Activated B cell treated with CpG ODN at 0.5 μM for 24 hours (primary cell): ENCODE data around the gene WEE2. TPM values are rescaled to one million over a fixed set of nuclear protein-coding genes. Genes with fewer than 3 reads are reported as not detected.

Source experiments
- ATAC-seq: fragments of 200-7000 bp; cut with Tn5 transposase; one replicate; pipeline ENCODE4 v1.10.0; 2021; ENCODE audit warnings: low read depth, mild to moderate bottlenecking, moderate library complexity
- CTCF ChIA-PET: fragments of 350-600 bp; sonication (Branson Sonifier 250); formaldehyde crosslinking; loops from one replicate; lab custom pipeline; 2021; ENCODE audit warnings: antibody characterized with exemption; lab: Charles Lee
- POLR2A ChIA-PET: fragments of 350-600 bp; sonication (Branson Sonifier 250); formaldehyde crosslinking; loops from one replicate; lab custom pipeline; 2021; ENCODE audit warnings: antibody characterized with exemption; lab: Charles Lee
- DNase-seq: peaks from one replicate; pipeline ENCODE4 v3.0.0; 2022
- H3K27ac Mint-ChIP-seq: one replicate; pipeline ENCODE4 v1.8.0; 2020; ENCODE audit warnings: mixed read lengths
- H3K27me3 Mint-ChIP-seq: one replicate; pipeline ENCODE4 v1.8.0; 2021; ENCODE audit warnings: mixed read lengths
- H3K36me3 Mint-ChIP-seq: one replicate; pipeline ENCODE4 v1.8.0; 2021; ENCODE audit warnings: low read depth, mixed read lengths
- H3K4me1 Mint-ChIP-seq: one replicate; pipeline ENCODE4 v1.8.0; 2021; ENCODE audit warnings: mixed read lengths
- H3K4me3 Mint-ChIP-seq: one replicate; pipeline ENCODE4 v1.8.0; 2020; ENCODE audit warnings: mild to moderate bottlenecking, mixed read lengths
- H3K9me3 Mint-ChIP-seq: one replicate; pipeline ENCODE4 v1.8.0; 2020; ENCODE audit warnings: mixed read lengths
- intact Hi-C: fragments of 100-400 bp; cut with micrococcal nuclease; formaldehyde crosslinking; loops from one replicate; pipeline ENCODE4 v1.15.1; 2024
- total RNA-seq: library from RNA; stranded (reverse); gene quantifications from 2 replicates; pipeline ENCODE4 v1.2.3, GENCODE V29; 2022
- TF ChIP-seq, protein P1 (sequence below): fragments of 200-600 bp; IDR thresholded peaks from one replicate; pipeline ENCODE4 v1.8.0; 2022; ENCODE audit warnings: antibody characterized with exemption, mild to moderate bottlenecking

Gene WEE2
- total RNA-seq, 1 donor from 2014 or later = not detected

- Mint-ChIP-seq H3K27ac (no peak overlapping the region), H3K4me1 (peaks cover 16% of the 10 kb centered on the region), H3K4me3 (no peak overlapping the region), H3K27me3 (no peaks in the 10 kb centered on the region), H3K36me3 (peaks cover 55% of the 10 kb centered on the region), H3K9me3 (no peaks in the 10 kb centered on the region)
- intact Hi-C loops = no loop called here
- no peak for ATAC-seq
- DNase-seq = no peak
- ChIA-PET CTCF (no interaction called here), POLR2A (no interaction called here)
- TF ChIP-seq, protein P1, sequence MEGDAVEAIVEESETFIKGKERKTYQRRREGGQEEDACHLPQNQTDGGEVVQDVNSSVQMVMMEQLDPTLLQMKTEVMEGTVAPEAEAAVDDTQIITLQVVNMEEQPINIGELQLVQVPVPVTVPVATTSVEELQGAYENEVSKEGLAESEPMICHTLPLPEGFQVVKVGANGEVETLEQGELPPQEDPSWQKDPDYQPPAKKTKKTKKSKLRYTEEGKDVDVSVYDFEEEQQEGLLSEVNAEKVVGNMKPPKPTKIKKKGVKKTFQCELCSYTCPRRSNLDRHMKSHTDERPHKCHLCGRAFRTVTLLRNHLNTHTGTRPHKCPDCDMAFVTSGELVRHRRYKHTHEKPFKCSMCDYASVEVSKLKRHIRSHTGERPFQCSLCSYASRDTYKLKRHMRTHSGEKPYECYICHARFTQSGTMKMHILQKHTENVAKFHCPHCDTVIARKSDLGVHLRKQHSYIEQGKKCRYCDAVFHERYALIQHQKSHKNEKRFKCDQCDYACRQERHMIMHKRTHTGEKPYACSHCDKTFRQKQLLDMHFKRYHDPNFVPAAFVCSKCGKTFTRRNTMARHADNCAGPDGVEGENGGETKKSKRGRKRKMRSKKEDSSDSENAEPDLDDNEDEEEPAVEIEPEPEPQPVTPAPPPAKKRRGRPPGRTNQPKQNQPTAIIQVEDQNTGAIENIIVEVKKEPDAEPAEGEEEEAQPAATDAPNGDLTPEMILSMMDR = no peak
Measured at GRCh38 chr7:141674171-141674671, 33.9 kb upstream of the WEE2 start.

- Mint-ChIP-seq H3K36me3 (peaks cover 55% of the 10 kb centered on the region), H3K4me3 (no peak overlapping the region), H3K27me3 (no peaks in the 10 kb centered on the region), H3K9me3 (no peaks in the 10 kb centered on the region), H3K4me1 (peaks cover 16% of the 10 kb centered on the region), H3K27ac (no peak overlapping the region)
- ChIA-PET CTCF (no interaction called here), POLR2A (no interaction called here)
- ATAC-seq (no peak), DNase-seq (no peak)
- TF ChIP-seq, protein P1 = no peak
- intact Hi-C loops = no loop called here
Measured at GRCh38 chr7:141674702-141675101, 33.5 kb upstream of the WEE2 start.

- intact Hi-C loops = loop anchor here (2.0 kb wide), 1 partner anchor 23 kb away; no protein-coding TSS in a partner anchor
- no peak overlapping the region for H3K27ac Mint-ChIP-seq
- peak; percentile 49 for ATAC-seq
Measured at GRCh38 chr7:141675436-141676215, 32.5 kb upstream of the WEE2 start.

GRCh38 chr7:141676618-141677017 lies 31.5 kb upstream of the WEE2 start:
- Mint-ChIP-seq H3K27me3 (no peaks in the 10 kb centered on the region), H3K27ac (no peak overlapping the region), H3K4me3 (no peak overlapping the region), H3K4me1 (peaks cover 16% of the 10 kb centered on the region), H3K36me3 (peaks cover 62% of the 10 kb centered on the region), H3K9me3 (no peaks in the 10 kb centered on the region)
- ATAC-seq = no peak
- CTCF ChIA-PET = interaction anchor here (1.5 kb wide), 1 partner anchor 22 kb away, joined by 3 read pairs; no protein-coding TSS in a partner anchor
- DNase-seq = no peak
- intact Hi-C loops = loop anchor here (2.0 kb wide), 1 partner anchor 22 kb away; no protein-coding TSS in a partner anchor
- POLR2A ChIA-PET = no interaction called here
- TF ChIP-seq, protein P1 = no peak

More at GRCh38 chr7:141675436-141676215, 32.5 kb upstream of the WEE2 start:
- ChIA-PET CTCF (interaction anchor here (1.5 kb wide), 1 partner anchor 21 kb away, joined by 3 read pairs; no protein-coding TSS in a partner anchor), POLR2A (no interaction called here)
- Mint-ChIP-seq H3K27me3 (no peaks in the 10 kb centered on the region), H3K4me1 (peaks cover 16% of the 10 kb centered on the region), H3K9me3 (no peaks in the 10 kb centered on the region), H3K36me3 (peaks cover 60% of the 10 kb centered on the region), H3K4me3 (no peak overlapping the region)
- TF ChIP-seq, protein P1 = no peak
- no peak for DNase-seq

- Mint-ChIP-seq H3K4me3 (no peak overlapping the region), H3K9me3 (no peaks in the 10 kb centered on the region), H3K27ac (no peak overlapping the region), H3K27me3 (no peaks in the 10 kb centered on the region), H3K36me3 (peaks cover 60% of the 10 kb centered on the region), H3K4me1 (peaks cover 16% of the 10 kb centered on the region)
- ChIA-PET POLR2A (no interaction called here), CTCF (no interaction called here)
- intact Hi-C loops = no loop called here
- DNase-seq (no peak), ATAC-seq (no peak)
- TF ChIP-seq, protein P1 = no peak
Measured at GRCh38 chr7:141679014-141679413, 29.1 kb upstream of the WEE2 start.
